Stimulated activated CD8-positive, alpha-beta memory T cell treated with anti-CD3 and anti-CD28 coated beads, Interleukin-4, amount 100 ng/mL, for 4 hours (primary cell): ENCODE measurements around the gene PPCDC.
"Not testable (repeated sequence)": the region's sequence is repeated elsewhere in the genome, so short reads cannot be mapped to it uniquely, and the experiment has no call there.

Experiments used
- DNase-seq, 2 donors: peaks; one replicate each; pipeline ENCODE4 v3.0.0-alpha.2; 2020; ENCODE audit warnings: low read depth in 2 of 2, low spot score in 1 of 2

Gene PPCDC

GRCh38 chr15:75065851-75066509 is 42.6 kb downstream of the PPCDC start:
- no peak for DNase-seq

- no peak for DNase-seq
These were observed 43.9 kb downstream of the PPCDC start for GRCh38 chr15:75067123-75067830.

GRCh38 chr15:75068748-75069147 is 45.4 kb downstream of the PPCDC start:
- DNase-seq: no peak

- DNase-seq: no peak
These were observed 46.0 kb downstream of the PPCDC start for GRCh38 chr15:75069301-75069925.

- DNase-seq: no peak
These were observed 47.3 kb downstream of the PPCDC start for GRCh38 chr15:75070674-75071073.

GRCh38 chr15:75073197-75073596 is 49.8 kb downstream of the PPCDC start:
- DNase-seq: no peak

- no peak for DNase-seq
These were observed 52.9 kb downstream of the PPCDC start for GRCh38 chr15:75076277-75076676.

- not testable (repeated sequence) for DNase-seq
These were observed 54.2 kb downstream of the PPCDC start for GRCh38 chr15:75077551-75077961.

- DNase-seq: no peak
These were observed 57.8 kb downstream of the PPCDC start for GRCh38 chr15:75081150-75081549.

- no peak for DNase-seq
These were observed 59.3 kb downstream of the PPCDC start for GRCh38 chr15:75082689-75083088.

- DNase-seq: not testable (repeated sequence)
These were observed 62.3 kb downstream of the PPCDC start for GRCh38 chr15:75085708-75086107.

- DNase-seq: no peak
These were observed 66.3 kb downstream of the PPCDC start for GRCh38 chr15:75089456-75090387.

GRCh38 chr15:75090388-75090734 is 67.0 kb downstream of the PPCDC start:
- DNase-seq: no peak

- no peak for DNase-seq
These were observed 68.4 kb downstream of the PPCDC start for GRCh38 chr15:75091814-75092213.

GRCh38 chr15:75094961-75095478 is 71.6 kb downstream of the PPCDC start:
- not testable (repeated sequence) for DNase-seq

- no peak for DNase-seq
These were observed 72.2 kb downstream of the PPCDC start for GRCh38 chr15:75095594-75095993.

GRCh38 chr15:75097939-75098338 is 74.5 kb downstream of the PPCDC start:
- no peak for DNase-seq

GRCh38 chr15:75098404-75098803 is 75.0 kb downstream of the PPCDC start:
- no peak for DNase-seq
